Liver (tissue), 9 donors: Measurements from ENCODE around the gene RBM47. TPM values are rescaled to one million over a fixed set of nuclear protein-coding genes. Genes with fewer than 3 reads are reported as not detected.
"Not testable (repeated sequence)": the region's sequence is repeated elsewhere in the genome, so short reads cannot be mapped to it uniquely, and the experiment has no call there.

Experiments
- DNase-seq: peaks from one replicate; pipeline ENCODE4 v3.0.0-alpha.2; 2017; ENCODE audit warnings: low spot score
- H3K27ac ChIP-seq, 2 donors: one replicate each; pipeline ENCODE4 v1.7.0; 2013; ENCODE audit warnings: inconsistent platforms in 2 of 2, low read length in 2 of 2, control low read depth in 1 of 2, low read depth in 1 of 2, mild to moderate bottlenecking in 1 of 2
- H3K27me3 ChIP-seq, 4 donors: one replicate each; pipeline versions ENCODE4 v1.6.1 to v1.7.0; 2013; ENCODE audit warnings: low read length in 3 of 4, inconsistent platforms in 1 of 4, mild to moderate bottlenecking in 1 of 4, moderate library complexity in 1 of 4; ENCODE audit not compliant: control insufficient read depth in 4 of 4, insufficient read depth in 4 of 4
- H3K36me3 ChIP-seq, 4 donors: one replicate each; pipeline versions ENCODE4 v1.6.1 to v1.7.0; 2013; ENCODE audit warnings: low read length in 3 of 4, mild to moderate bottlenecking in 3 of 4, low read depth in 1 of 4, moderate library complexity in 1 of 4; ENCODE audit not compliant: control insufficient read depth in 4 of 4, insufficient read depth in 3 of 4
- H3K4me1 ChIP-seq, 4 donors: one replicate each; pipeline versions ENCODE4 v1.6.1 to v1.7.0; 2013; ENCODE audit warnings: low read length in 3 of 4, mild to moderate bottlenecking in 3 of 4, moderate library complexity in 1 of 4; ENCODE audit not compliant: control insufficient read depth in 4 of 4, insufficient read depth in 4 of 4
- H3K4me3 ChIP-seq, 3 donors: one replicate each; pipeline versions ENCODE4 v1.6.1 to v1.7.0; 2013; ENCODE audit warnings: low read length in 3 of 3, control low read depth in 1 of 3, low read depth in 1 of 3, mild to moderate bottlenecking in 1 of 3
- H3K9ac ChIP-seq, 2 donors: one replicate each; pipeline ENCODE4 v1.7.0; 2013; ENCODE audit warnings: low read length in 2 of 2, mild to moderate bottlenecking in 2 of 2, moderate library complexity in 2 of 2, control low read depth in 1 of 2, low read depth in 1 of 2
- H3K9me3 ChIP-seq, 4 donors: one replicate each; pipeline versions ENCODE4 v1.6.1 to v1.7.0; 2013; ENCODE audit warnings: low read length in 3 of 4; ENCODE audit not compliant: control insufficient read depth in 4 of 4
- EGR1 ChIP-seq, 2 donors: IDR thresholded peaks; 2 replicates each; pipeline ENCODE4 v1.6.1; 2016 to 2018; ENCODE audit warnings: antibody characterized with exemption in 2 of 2, low read depth in 2 of 2
- FOXA1 ChIP-seq: IDR thresholded peaks from 2 replicates; pipeline ENCODE4 v1.6.1; 2016; ENCODE audit warnings: antibody characterized with exemption
- FOXA2 ChIP-seq: IDR thresholded peaks from 2 replicates; pipeline ENCODE4 v1.6.1; 2016; ENCODE audit warnings: antibody characterized with exemption
- HNF4G ChIP-seq: IDR thresholded peaks from 2 replicates; pipeline ENCODE4 v1.6.1; 2016; ENCODE audit warnings: antibody characterized with exemption
- REST ChIP-seq: IDR thresholded peaks from 2 replicates; pipeline ENCODE4 v1.6.1; 2016; ENCODE audit warnings: antibody characterized with exemption, mild to moderate bottlenecking
- RXRA ChIP-seq, 2 donors: IDR thresholded peaks; 2 replicates each; pipeline ENCODE4 v1.6.1; 2017 to 2018; ENCODE audit warnings: antibody characterized with exemption in 2 of 2, mild to moderate bottlenecking in 1 of 2
- TAF1 ChIP-seq: conservative IDR thresholded peaks from 2 replicates; pipeline ENCODE4 v1.6.1; 2016; ENCODE audit warnings: antibody characterized with exemption, mild to moderate bottlenecking
- ZBTB33 ChIP-seq: IDR thresholded peaks from 2 replicates; pipeline ENCODE4 v1.6.1; 2016; ENCODE audit warnings: antibody characterized with exemption
- WGBS: extraction: QIAGEN DNeasy Blood & Tissue Kit; methylation state at CpG from one replicate; pipeline ENCODE4 v1.1.7; 2013; 5-methylcytosine and 5-hydroxymethylcytosine counted together
- polyA plus RNA-seq, 2 donors: library from polyadenylated mRNA; stranded (reverse) in 1 of 2; unstranded in 1 of 2; fragments of 200-250 nt in 1 of 2; fragments of >200 nt in 1 of 2; fragmentation: Nextera tagmentation in 1 of 2; extraction: Ambion mirVana in 1 of 2; gene quantifications; one replicate each; pipeline versions ENCODE4 v1.2.1 to v1.2.3, GENCODE V29; 2013 to 2015
- total RNA-seq, 2 donors: library from RNA; depleted of rRNA; stranded (reverse); fragments of >200 nt; gene quantifications; one replicate each; pipeline ENCODE4 v1.2.3, GENCODE V29; 2014
- TF ChIP-seq, protein P1 (sequence below): fragments of 150-350 bp; IDR thresholded peaks from 2 replicates; pipeline ENCODE4 v1.5.1; 2017; ENCODE audit warnings: improper control_type of control experiment, low read depth, low read length; ENCODE audit not compliant: missing input control
- donor health status: healthy.
- donor health status: healthy.
- donor health status: healthy.
- donor health status: healthy.
- donor health status: healthy.

The RBM47 gene
- total and polyA plus RNA-seq, 4 donors = 16.5 to 81.2 (median 24.7) TPM

DNA sequence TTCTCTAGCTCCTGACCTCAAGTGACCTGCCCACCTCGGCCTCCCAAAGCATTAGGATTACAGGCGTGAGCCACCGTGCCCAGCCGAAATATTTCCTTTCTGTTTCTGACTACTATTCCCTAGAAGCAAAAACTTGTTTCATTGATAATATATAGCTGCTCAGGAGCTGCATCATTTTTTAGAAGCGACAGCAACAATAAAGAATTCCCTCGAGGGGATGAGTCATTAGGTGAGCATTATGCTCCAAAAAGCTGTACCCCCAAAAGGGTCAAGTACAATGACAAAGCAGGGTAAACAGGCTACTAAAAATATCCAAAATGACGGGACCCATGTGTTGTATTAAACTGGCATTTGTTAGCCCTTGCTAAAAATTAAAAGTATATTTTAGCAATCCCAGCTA lies 67.0 kb downstream of the RBM47 start:
- H3K27ac ChIP-seq = peak overlapping the region; percentile 7 to 23
- no peak for DNase-seq
- TF ChIP-seq EGR1 (IDR thresholded peaks at IDR 0.05; ENCODE audit: low read depth in 2 of 2) (no peak), FOXA1 (no peak), TAF1 (no peak), ZBTB33 (no peak), FOXA2 (no peak), HNF4G (no peak)
- TF ChIP-seq, protein P1, sequence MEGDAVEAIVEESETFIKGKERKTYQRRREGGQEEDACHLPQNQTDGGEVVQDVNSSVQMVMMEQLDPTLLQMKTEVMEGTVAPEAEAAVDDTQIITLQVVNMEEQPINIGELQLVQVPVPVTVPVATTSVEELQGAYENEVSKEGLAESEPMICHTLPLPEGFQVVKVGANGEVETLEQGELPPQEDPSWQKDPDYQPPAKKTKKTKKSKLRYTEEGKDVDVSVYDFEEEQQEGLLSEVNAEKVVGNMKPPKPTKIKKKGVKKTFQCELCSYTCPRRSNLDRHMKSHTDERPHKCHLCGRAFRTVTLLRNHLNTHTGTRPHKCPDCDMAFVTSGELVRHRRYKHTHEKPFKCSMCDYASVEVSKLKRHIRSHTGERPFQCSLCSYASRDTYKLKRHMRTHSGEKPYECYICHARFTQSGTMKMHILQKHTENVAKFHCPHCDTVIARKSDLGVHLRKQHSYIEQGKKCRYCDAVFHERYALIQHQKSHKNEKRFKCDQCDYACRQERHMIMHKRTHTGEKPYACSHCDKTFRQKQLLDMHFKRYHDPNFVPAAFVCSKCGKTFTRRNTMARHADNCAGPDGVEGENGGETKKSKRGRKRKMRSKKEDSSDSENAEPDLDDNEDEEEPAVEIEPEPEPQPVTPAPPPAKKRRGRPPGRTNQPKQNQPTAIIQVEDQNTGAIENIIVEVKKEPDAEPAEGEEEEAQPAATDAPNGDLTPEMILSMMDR = no peak
- no peak overlapping the region for H3K4me3 ChIP-seq
- 93% methylated on average over 7 of the region's 7 CpGs for WGBS
- peaks cover 0 to 1% (median 0%) of the 10 kb centered on the region in 4 donors for H3K36me3 ChIP-seq
- H3K4me1 ChIP-seq = peaks cover 23 to 48% (median 39%) of the 10 kb centered on the region in 4 donors
- no peaks in the 10 kb centered on the region for H3K27me3 ChIP-seq
- H3K9ac ChIP-seq = no peak overlapping the region
- no peaks in the 10 kb centered on the region for H3K9me3 ChIP-seq

GRCh38 chr4:40562208-40562607 lies 67.5 kb downstream of the RBM47 start:
- no peak overlapping the region for H3K9ac ChIP-seq
- peaks cover 0 to 1% (median 0%) of the 10 kb centered on the region in 4 donors for H3K36me3 ChIP-seq
- no peaks in the 10 kb centered on the region for H3K27me3 ChIP-seq
- no peaks in the 10 kb centered on the region for H3K9me3 ChIP-seq
- peak overlapping the region; percentile 7 to 23 for H3K27ac ChIP-seq
- DNase-seq = no peak
- H3K4me3 ChIP-seq = no peak overlapping the region
- TF ChIP-seq REST (no peak), RXRA (IDR thresholded peaks at IDR 0.05) (peak in 1 of 2 donors; percentile 12)
- peaks cover 26 to 53% (median 40%) of the 10 kb centered on the region in 4 donors for H3K4me1 ChIP-seq
- 85% methylated on average over 6 of the region's 6 CpGs for WGBS

- not testable (repeated sequence) for DNase-seq, H3K9ac ChIP-seq, H3K27me3 ChIP-seq, H3K4me3 ChIP-seq, H3K36me3 ChIP-seq, H3K27ac ChIP-seq, H3K9me3 ChIP-seq
- WGBS = 92% methylated on average over 7 of the region's 7 CpGs
- peaks cover 26 to 55% (median 40%) of the 10 kb centered on the region in 4 donors for H3K4me1 ChIP-seq
Measured at GRCh38 chr4:40561543-40562177, 68.0 kb downstream of the RBM47 start.
